Measurements from ENCODE around the gene SF3B4. TPM values are rescaled to one million over a fixed set of nuclear protein-coding genes. Genes with fewer than 3 reads are reported as not detected.

The SF3B4 gene
- total RNA-seq, 1 donor from 2014 or later, result 72.8 TPM

- peaks cover 16% of the 10 kb centered on the region for H3K27me3 Mint-ChIP-seq
- no peak overlapping the region for H3K4me3 Mint-ChIP-seq (ENCODE audit: low read depth)
- no peak overlapping the region for H3K27ac Mint-ChIP-seq
- no peaks in the 10 kb centered on the region for H3K36me3 Mint-ChIP-seq (ENCODE audit: insufficient read depth)
- no peaks in the 10 kb centered on the region for H3K9me3 Mint-ChIP-seq (ENCODE audit: low read depth)
- TF ChIP-seq, protein P1, sequence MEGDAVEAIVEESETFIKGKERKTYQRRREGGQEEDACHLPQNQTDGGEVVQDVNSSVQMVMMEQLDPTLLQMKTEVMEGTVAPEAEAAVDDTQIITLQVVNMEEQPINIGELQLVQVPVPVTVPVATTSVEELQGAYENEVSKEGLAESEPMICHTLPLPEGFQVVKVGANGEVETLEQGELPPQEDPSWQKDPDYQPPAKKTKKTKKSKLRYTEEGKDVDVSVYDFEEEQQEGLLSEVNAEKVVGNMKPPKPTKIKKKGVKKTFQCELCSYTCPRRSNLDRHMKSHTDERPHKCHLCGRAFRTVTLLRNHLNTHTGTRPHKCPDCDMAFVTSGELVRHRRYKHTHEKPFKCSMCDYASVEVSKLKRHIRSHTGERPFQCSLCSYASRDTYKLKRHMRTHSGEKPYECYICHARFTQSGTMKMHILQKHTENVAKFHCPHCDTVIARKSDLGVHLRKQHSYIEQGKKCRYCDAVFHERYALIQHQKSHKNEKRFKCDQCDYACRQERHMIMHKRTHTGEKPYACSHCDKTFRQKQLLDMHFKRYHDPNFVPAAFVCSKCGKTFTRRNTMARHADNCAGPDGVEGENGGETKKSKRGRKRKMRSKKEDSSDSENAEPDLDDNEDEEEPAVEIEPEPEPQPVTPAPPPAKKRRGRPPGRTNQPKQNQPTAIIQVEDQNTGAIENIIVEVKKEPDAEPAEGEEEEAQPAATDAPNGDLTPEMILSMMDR (IDR thresholded peaks at IDR 0.05; ENCODE audit: unreplicated experiment), result no peak
- peaks cover 27% of the 10 kb centered on the region for H3K4me1 Mint-ChIP-seq (ENCODE audit: low read depth)
- no peak for DNase-seq (ENCODE audit: low spot score, unreplicated experiment)
Measured at GRCh38 chr1:149932474-149932873, 4.9 kb upstream of the SF3B4 start.

DNA sequence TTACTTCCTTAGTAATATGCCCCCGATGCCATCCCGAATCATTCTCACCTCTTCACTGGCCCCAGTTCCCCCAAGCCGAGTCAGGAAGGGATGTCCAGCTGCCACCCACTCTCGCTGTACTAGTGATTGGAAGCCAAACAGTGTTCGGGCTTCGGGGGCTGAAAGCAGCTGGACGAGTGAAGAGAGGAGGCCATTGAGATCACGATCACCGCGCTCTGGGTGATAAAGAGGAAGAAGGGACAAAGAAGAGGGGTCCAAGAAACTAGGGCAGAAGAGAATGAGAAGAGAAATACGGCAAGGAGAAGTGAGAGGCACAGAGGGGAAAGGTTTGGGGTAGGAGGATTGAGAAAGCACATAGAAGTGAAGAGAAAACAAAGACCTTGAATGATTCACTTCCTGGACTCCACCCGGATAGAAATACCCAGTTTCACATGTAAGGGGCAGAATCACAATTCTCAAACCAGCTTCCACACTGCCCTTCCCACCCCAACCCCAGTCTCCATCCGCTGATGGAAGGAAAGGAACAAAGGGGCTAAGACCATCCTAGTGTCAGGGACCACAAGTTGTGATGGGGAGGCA, 3.7 kb upstream of the SF3B4 start:
- TF ChIP-seq, protein P1 (IDR thresholded peaks at IDR 0.05; ENCODE audit: unreplicated experiment), result no peak
- peaks cover 11% of the 10 kb centered on the region for H3K27me3 Mint-ChIP-seq
- no peak overlapping the region for H3K27ac Mint-ChIP-seq
- H3K4me3 Mint-ChIP-seq (ENCODE audit: low read depth), result no peak overlapping the region
- DNase-seq (ENCODE audit: low spot score, unreplicated experiment), result no peak
- peaks cover 15% of the 10 kb centered on the region for H3K4me1 Mint-ChIP-seq (ENCODE audit: low read depth)
- no peaks in the 10 kb centered on the region for H3K9me3 Mint-ChIP-seq (ENCODE audit: low read depth)
- H3K36me3 Mint-ChIP-seq (ENCODE audit: insufficient read depth), result peaks cover under 1% of the 10 kb centered on the region

DNA sequence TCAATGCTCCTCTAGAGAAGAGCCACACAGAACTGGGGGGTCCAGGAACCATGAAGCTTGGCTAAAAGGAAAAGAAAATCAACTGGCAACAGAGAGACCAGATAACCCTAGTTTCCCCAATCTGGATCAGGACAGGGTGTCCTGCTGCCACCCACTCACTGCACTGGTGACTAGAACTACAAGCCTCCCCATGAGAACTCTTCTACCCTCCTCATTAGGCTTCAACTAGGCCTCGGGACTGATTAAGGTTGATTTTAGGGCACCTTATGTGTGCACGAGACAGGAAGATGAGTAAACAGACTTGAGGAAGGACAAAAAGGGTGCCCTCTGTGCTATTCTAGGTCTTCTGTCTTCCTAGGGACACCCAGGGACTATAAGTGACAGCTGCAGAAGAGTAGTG, 2.3 kb upstream of the SF3B4 start:
- H3K4me1 Mint-ChIP-seq (ENCODE audit: low read depth), result peaks cover 13% of the 10 kb centered on the region
- no peak for DNase-seq (ENCODE audit: low spot score, unreplicated experiment)
- TF ChIP-seq, protein P1 (IDR thresholded peaks at IDR 0.05; ENCODE audit: unreplicated experiment), result no peak
- peak overlapping the region; percentile 10 for H3K27ac Mint-ChIP-seq
- no peaks in the 10 kb centered on the region for H3K9me3 Mint-ChIP-seq (ENCODE audit: low read depth)
- no peak overlapping the region for H3K4me3 Mint-ChIP-seq (ENCODE audit: low read depth)
- peaks cover 6% of the 10 kb centered on the region for H3K27me3 Mint-ChIP-seq
- peaks cover 10% of the 10 kb centered on the region for H3K36me3 Mint-ChIP-seq (ENCODE audit: insufficient read depth)

GRCh38 chr1:149928401-149928724, 760 bp upstream of the SF3B4 start:
- Mint-ChIP-seq H3K27me3 (peaks cover 6% of the 10 kb centered on the region), H3K27ac (peak overlapping the region; percentile 99), H3K36me3 (ENCODE audit: insufficient read depth) (peaks cover 20% of the 10 kb centered on the region), H3K4me1 (ENCODE audit: low read depth) (peaks cover 13% of the 10 kb centered on the region), H3K9me3 (ENCODE audit: low read depth) (no peaks in the 10 kb centered on the region), H3K4me3 (ENCODE audit: low read depth) (peak overlapping the region; percentile 91)
- DNase-seq (ENCODE audit: low spot score, unreplicated experiment), result no peak
- TF ChIP-seq, protein P1 (IDR thresholded peaks at IDR 0.05; ENCODE audit: unreplicated experiment), result no peak

DNA sequence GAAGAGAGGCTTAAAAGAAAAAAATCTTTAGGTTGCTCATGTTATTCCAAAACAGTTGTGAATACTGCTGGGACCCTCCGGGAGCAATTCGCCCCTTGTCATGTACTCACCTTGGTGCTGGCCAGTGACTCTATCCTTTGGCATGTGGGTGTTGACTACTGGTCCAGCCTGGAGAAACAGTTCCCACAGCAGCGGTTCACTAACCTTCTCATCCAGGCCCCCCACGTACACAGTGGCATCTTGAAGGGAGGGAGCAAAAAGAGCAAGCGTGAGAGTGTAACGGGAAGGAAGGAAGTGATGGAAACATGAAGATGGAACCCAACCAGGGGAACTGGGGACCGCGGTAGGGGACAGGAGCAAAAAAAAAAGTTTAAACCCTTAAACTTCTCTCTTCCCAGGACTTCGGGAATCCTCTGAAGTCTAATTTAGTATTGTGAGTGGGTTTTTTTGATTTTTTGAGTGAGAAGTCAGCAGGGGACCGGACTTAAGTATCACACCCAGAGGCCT, 494 bp downstream of the SF3B4 start:
- no peaks in the 10 kb centered on the region for H3K9me3 Mint-ChIP-seq (ENCODE audit: low read depth)
- H3K27me3 Mint-ChIP-seq, result peaks cover 6% of the 10 kb centered on the region
- H3K4me1 Mint-ChIP-seq (ENCODE audit: low read depth), result peaks cover 13% of the 10 kb centered on the region
- TF ChIP-seq, protein P1 (IDR thresholded peaks at IDR 0.05; ENCODE audit: unreplicated experiment), result no peak
- H3K36me3 Mint-ChIP-seq (ENCODE audit: insufficient read depth), result peaks cover 26% of the 10 kb centered on the region
- H3K4me3 Mint-ChIP-seq (ENCODE audit: low read depth), result peak overlapping the region; percentile 91
- peak overlapping the region; percentile 99 for H3K27ac Mint-ChIP-seq
- DNase-seq (ENCODE audit: low spot score, unreplicated experiment), result no peak
